ENCODE measurements around the gene NLRP7.
"Not testable (repeated sequence)": the region's sequence is repeated elsewhere in the genome, so short reads cannot be mapped to it uniquely, and the experiment has no call there.

Gene NLRP7

DNA sequence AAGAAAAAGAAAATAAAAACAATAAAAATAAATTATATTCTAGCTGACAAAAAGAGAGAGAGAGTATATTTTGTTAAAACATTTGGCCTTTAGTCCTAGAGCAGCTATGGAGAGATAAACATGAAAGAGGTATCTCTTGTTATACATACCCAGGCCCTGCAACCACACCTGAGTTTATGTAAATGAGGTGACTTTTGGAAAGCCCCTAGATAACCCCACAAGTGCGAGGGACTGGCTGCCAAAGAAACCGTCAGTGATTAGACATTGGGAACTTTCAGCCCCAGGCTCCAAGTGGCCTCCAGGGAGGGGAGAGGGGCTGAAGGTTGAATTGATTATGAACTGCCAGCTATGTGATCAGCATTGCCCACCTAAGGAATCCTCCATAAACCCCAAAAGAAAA, 2.1 kb upstream of the NLRP7 start:
- Histone ChIP-seq H3K9ac (ENCODE audit: low read length) (no peak overlapping the region), H3F3A (ENCODE audit: insufficient read depth, low read length) (no peaks in the 10 kb centered on the region), H3K4me2 (ENCODE audit: low read depth, low read length) (0 out of 2 replicates have a peak overlapping the region, but pooled peaks have one; percentile 22)

DNA sequence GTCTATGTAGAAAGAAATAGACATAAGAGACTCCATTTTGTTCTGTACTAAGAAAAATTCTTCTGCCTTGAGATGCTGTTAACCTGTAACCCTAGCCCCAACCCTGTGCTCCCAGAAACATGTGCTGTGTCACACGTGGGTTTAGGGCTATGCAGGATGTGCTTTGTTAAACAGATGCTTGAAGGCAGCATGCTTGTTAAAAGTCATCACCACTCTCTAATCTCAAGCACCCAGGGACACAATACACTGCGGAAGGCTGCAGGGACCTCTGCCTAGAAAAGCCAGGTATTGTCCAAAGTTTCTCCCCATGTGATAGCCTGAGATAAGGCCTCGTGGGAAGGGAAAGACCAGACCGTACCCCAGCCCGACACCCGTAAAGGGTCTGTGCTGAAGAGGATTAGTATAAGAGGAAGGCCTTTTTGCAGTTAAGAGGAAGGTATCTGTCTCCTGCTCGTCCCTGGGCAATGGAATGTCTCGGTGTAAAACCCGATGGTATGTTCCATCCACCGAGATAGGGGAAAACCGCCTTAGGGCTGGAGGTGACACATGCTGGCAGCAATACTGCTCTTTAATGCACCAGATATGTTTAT, 3.5 kb downstream of the NLRP7 start:
- H2AFZ ChIP-seq (ENCODE audit: low read length); DNase-seq; H3K4me1 ChIP-seq (ENCODE audit: low read length); H3K27me3 ChIP-seq (replicated peaks; ENCODE audit: insufficient read depth, low read length); H3K4me2 ChIP-seq (ENCODE audit: low read depth, low read length); H3K4me3 ChIP-seq (ENCODE audit: low read length); H3K9me3 ChIP-seq (replicated peaks; ENCODE audit: insufficient read depth, low read length); H3K9me2 ChIP-seq (replicated peaks; ENCODE audit: insufficient read depth, low read length); H3F3A ChIP-seq (ENCODE audit: insufficient read depth, low read length); H3K36me3 ChIP-seq (replicated peaks; ENCODE audit: insufficient read depth, low read length); H3K9ac ChIP-seq (ENCODE audit: low read length); H3K79me2 ChIP-seq (ENCODE audit: low read length); H3K27ac ChIP-seq (ENCODE audit: low read length); H4K20me1 ChIP-seq (ENCODE audit: insufficient read depth, low read length): not testable (repeated sequence)

More for the DNA sequence above, 2.1 kb upstream of the NLRP7 start:
- Histone ChIP-seq H3K27ac (ENCODE audit: low read length) (peak overlapping the region; percentile 8; the same call in 1 of the 2 replicates), H4K20me1 (ENCODE audit: insufficient read depth, low read length) (no peaks in the 10 kb centered on the region), H3K36me3 (replicated peaks; ENCODE audit: insufficient read depth, low read length) (no peaks in the 10 kb centered on the region), H3K9me3 (replicated peaks; ENCODE audit: insufficient read depth, low read length) (no peaks in the 10 kb centered on the region), H3K27me3 (replicated peaks; ENCODE audit: insufficient read depth, low read length) (0 out of 2 replicates have a peak, but pooled peaks cover 11% of the 10 kb centered on the region), H3K4me1 (ENCODE audit: low read length) (peaks cover 9% of the 10 kb centered on the region; the same call in 1 of the 2 replicates), H3K4me3 (ENCODE audit: low read length) (no peak overlapping the region), H2AFZ (ENCODE audit: low read length) (no peak overlapping the region; the same call in 1 of the 2 replicates), H3K9me2 (replicated peaks; ENCODE audit: insufficient read depth, low read length) (no peaks in the 10 kb centered on the region), H3K79me2 (ENCODE audit: low read length) (no peaks in the 10 kb centered on the region)
- peak; percentile 75 for DNase-seq
- no peak for TF ChIP-seq CTCF (IDR thresholded peaks at IDR 0.05; ENCODE audit: low read length)
- TF ChIP-seq EZH2phosphoT487 (IDR thresholded peaks at IDR 0.05; ENCODE audit: low read length): no peak
- no peak for TF ChIP-seq EZH2 (optimal IDR thresholded peaks at IDR 0.05; ENCODE audit: low read depth, low read length)

GRCh38 chr19:54939538-54939937, 7.8 kb downstream of the NLRP7 start:
- not testable (repeated sequence) for H3K27me3 ChIP-seq (replicated peaks; ENCODE audit: insufficient read depth, low read length); H3K9ac ChIP-seq (ENCODE audit: low read length); H3K9me3 ChIP-seq (replicated peaks; ENCODE audit: insufficient read depth, low read length); H3K27ac ChIP-seq (ENCODE audit: low read length); H3K4me2 ChIP-seq (ENCODE audit: low read depth, low read length); H3K4me1 ChIP-seq (ENCODE audit: low read length); H3K4me3 ChIP-seq (ENCODE audit: low read length); H3K9me2 ChIP-seq (replicated peaks; ENCODE audit: insufficient read depth, low read length); H4K20me1 ChIP-seq (ENCODE audit: insufficient read depth, low read length); DNase-seq; H3K36me3 ChIP-seq (replicated peaks; ENCODE audit: insufficient read depth, low read length); H2AFZ ChIP-seq (ENCODE audit: low read length)
- H3F3A ChIP-seq (ENCODE audit: insufficient read depth, low read length): peaks cover 12% of the 10 kb centered on the region
- H3K79me2 ChIP-seq (ENCODE audit: low read length): peaks cover 14% of the 10 kb centered on the region

DNA sequence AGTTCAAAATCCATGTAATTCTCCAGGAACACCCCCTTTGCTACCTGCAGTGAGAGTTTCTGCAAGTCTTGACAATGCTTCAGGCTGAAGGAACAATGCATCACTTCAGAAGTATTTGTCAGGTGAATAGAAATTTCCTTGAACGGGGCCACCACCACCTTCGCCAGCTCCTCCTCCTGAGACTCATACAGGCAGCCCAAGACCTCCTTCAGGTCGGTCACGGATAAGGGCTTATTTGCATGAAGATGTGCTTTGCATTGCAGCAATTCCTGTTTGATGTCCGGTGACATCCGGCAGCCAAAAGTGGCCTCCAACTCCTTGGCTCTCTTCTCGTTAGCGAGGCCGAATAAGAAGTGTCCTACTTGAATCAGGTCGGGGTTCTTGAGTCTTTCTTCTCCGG, 8.4 kb downstream of the NLRP7 start:
- 0 out of 2 replicates have a peak, but pooled peaks cover 3% of the 10 kb centered on the region for H3K27me3 ChIP-seq (replicated peaks; ENCODE audit: insufficient read depth, low read length)
- H3K27ac ChIP-seq (ENCODE audit: low read length): peak overlapping the region; percentile 76
- peak; percentile 73 for DNase-seq
- H3K9ac ChIP-seq (ENCODE audit: low read length): peak overlapping the region; percentile 54
- H3K4me1 ChIP-seq (ENCODE audit: low read length): no peaks in the 10 kb centered on the region
- peaks cover 12% of the 10 kb centered on the region for H3F3A ChIP-seq (ENCODE audit: insufficient read depth, low read length)
- H3K4me3 ChIP-seq (ENCODE audit: low read length): peak overlapping the region; percentile 60
- peak overlapping the region; percentile 44; the same call in 1 of the 2 replicates for H3K4me2 ChIP-seq (ENCODE audit: low read depth, low read length)
- no peaks in the 10 kb centered on the region for H3K9me2 ChIP-seq (replicated peaks; ENCODE audit: insufficient read depth, low read length)
- TF ChIP-seq EZH2phosphoT487 (IDR thresholded peaks at IDR 0.05; ENCODE audit: low read length): no peak
- no peak for TF ChIP-seq EZH2 (optimal IDR thresholded peaks at IDR 0.05; ENCODE audit: low read depth, low read length)
- TF ChIP-seq CTCF (IDR thresholded peaks at IDR 0.05; ENCODE audit: low read length): no peak
- H3K36me3 ChIP-seq (replicated peaks; ENCODE audit: insufficient read depth, low read length): no peaks in the 10 kb centered on the region
- peaks cover 14% of the 10 kb centered on the region for H3K79me2 ChIP-seq (ENCODE audit: low read length)
- no peaks in the 10 kb centered on the region for H3K9me3 ChIP-seq (replicated peaks; ENCODE audit: insufficient read depth, low read length)
- H2AFZ ChIP-seq (ENCODE audit: low read length): 0 out of 2 replicates have a peak overlapping the region, but pooled peaks have one; percentile 7
- no peaks in the 10 kb centered on the region for H4K20me1 ChIP-seq (ENCODE audit: insufficient read depth, low read length)
